NCI-H82 (cell line): ENCODE data around the gene NR3C1.

Experiments used
- DNase-seq: peaks from one replicate; lab custom pipeline; 2025; lab: John Stamatoyannopoulos, UW

Gene NR3C1

GRCh38 chr5:143233031-143233430, 170.5 kb downstream of the NR3C1 start:
- DNase-seq: no peak

DNA sequence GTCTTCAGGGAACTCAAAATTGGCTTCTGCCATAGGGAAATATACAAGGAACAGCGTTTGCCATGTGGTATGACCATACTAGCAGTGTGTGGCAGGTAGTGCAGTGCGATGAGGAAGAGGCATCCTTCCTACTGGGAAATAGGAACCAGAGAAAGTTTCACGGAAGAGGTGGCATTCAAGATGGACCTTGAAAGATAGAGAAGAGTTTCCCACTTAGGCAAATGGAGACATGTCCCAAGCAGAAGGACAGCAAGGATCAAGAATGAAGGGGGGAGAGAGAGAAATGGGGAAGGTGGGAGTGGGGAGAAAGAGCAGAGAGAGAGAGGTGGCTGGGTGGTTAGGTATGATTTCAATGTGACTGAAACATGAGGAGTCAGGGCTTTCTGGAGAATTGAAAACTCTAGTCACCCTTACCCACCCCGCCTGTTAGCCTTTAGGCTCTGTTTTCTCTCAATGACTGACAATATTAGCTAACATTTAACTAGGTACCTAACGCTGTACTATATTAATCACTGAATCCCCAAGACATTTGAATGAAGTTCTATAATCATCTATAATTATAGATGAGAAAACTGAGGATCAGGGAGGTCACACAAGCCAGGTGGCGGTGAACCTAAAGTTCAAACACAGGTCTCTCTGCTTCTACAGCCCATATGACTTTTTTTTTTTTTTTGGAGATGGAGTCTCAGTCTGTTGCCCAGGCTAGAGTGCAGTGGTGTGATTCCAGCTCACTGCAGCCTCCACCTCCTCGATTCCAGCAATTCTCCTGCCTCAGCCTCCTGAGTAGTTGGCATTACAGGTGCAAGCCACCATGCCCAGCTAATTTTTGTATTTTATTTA, 171.3 kb downstream of the NR3C1 start:
- no peak for DNase-seq

DNA sequence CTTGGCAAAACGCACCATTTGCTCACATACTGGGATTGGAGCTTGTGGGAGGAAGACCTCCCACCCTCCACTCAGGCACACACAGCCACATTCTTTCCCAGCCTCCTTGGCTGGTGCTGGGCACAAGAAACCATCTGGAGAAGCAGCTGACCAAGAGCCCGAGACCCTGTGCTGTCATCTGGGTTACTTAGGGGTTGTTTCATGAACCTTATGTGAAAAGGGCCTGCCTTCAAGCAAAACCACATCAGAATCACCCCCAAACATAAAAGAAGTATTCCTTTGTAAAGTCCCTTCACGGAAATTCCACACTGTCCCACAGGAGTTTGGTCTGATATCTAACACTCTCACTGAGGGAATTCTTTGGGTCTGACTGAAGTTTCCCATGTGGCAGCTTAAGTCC, 172.1 kb downstream of the NR3C1 start:
- no peak for DNase-seq

DNA sequence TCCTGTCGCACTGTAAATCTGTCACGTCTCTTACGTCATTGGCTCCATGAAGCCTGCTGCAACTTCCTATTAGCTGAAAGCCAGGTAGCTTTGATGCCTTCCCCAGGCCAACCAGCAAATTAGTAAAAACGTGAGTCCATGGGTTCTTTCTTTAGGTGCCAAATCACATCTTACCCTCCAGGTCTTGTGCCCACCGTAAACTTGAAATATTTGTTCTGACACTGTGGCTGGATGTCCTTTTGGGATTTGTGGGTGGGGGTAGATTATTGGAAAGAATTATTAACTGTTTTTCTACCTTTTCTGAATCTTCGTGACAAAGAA, 172.8 kb downstream of the NR3C1 start:
- DNase-seq: no peak

DNA sequence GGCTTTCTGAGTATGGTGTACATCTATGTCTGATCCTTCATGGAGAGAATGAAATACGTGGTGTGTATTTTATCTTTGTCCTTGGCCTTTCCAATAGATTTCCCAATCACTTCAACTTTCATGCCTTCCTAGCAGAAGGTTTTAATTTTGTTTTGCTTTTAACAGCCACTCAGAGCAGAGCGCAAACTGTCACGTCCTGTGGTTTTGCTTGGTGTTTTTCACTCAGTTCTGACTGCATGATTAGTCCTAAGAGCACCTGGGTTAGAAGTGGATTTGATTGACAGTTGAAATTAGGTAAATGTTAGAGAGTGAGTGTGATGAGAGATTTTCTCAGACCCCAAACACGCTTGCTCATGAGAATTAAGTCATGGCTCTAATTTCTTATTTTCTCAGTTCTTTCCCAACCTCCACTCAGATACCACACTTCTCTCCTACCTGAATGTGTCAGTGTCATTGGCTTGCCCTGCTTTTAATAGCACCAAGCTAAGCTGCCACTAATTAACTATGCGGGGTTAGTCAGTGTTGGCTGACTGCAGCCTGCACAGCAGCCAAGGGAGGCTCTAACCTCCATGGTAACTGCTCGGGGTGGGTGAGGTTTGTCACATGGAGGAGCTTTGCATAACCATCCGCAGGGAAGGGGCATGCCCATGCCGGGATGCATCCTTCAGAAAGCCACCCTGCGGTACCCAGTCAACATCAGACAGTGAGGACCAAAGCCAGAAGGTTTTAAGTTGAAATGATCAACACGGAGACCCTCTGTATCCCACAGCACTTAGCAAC, 173.4 kb downstream of the NR3C1 start:
- DNase-seq: peak; percentile 47

DNA sequence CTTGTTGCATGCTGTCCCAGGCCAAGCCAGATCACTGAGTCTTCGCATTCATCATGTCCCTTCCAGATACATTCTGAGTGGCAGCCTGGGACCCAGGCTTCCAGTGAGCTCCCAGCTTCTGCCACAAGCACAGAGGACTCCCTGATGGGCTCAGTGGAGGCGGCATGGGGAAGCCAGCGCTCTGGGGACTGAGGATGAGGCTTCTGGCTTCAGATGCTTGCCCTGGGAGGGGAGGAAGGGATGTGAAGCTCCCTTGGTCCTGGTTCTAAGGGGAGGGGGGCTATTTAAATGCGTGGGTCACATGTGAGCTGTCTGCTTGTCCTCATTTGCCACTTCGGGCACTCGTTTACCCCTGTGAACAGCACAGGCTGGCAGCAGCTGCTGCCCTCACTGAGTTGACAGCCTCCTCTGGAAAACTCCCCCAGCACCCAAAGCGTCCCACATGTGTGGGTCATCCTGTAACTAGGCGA, 174.0 kb downstream of the NR3C1 start:
- no peak for DNase-seq

- DNase-seq: no peak
Observed at GRCh38 chr5:143228597-143229293, 174.7 kb downstream of the NR3C1 start.
